Measurements from ENCODE around the gene NOTO.

NOTO gene

GRCh38 chr2:73257021-73257420 is 54.6 kb downstream of the NOTO start:
- H3K79me1 ChIP-seq (replicated peaks; ENCODE audit: low read length, poor library complexity, severe bottlenecking) = no peaks in the 10 kb centered on the region
- no peak overlapping the region for H3K4me2 ChIP-seq (ENCODE audit: low read length, poor library complexity, severe bottlenecking)
- H3K18ac ChIP-seq (ENCODE audit: low read depth in 1 of 2, low read length in 2 of 2) = no peak overlapping the region
- no peaks in the 10 kb centered on the region for H3K9me3 ChIP-seq (ENCODE audit: control insufficient read depth, low read length)
- H2BK5ac ChIP-seq (ENCODE audit: low read depth, low read length, poor library complexity, severe bottlenecking) = no peak overlapping the region
- no peak overlapping the region for H2BK15ac ChIP-seq (ENCODE audit: low read depth, poor library complexity, severe bottlenecking)
- 100% methylated on average over 2 of the region's 2 CpGs for WGBS
- H2AK5ac ChIP-seq (ENCODE audit: low read length, severe bottlenecking) = no peak overlapping the region
- no peak overlapping the region for H2BK120ac ChIP-seq (ENCODE audit: low read depth, low read length)
- no peak overlapping the region for H3K9ac ChIP-seq (ENCODE audit: low read length)
- no peak overlapping the region for H2BK12ac ChIP-seq (ENCODE audit: low read length in 2 of 2)
- no peak for DNase-seq
- H3K36me3 ChIP-seq (ENCODE audit: control insufficient read depth in 1 of 2, insufficient read depth in 2 of 2, low read depth in 1 of 2, low read length in 2 of 2) = peaks cover 33 to 58% of the 10 kb centered on the region in 2 experiments
- peaks cover 4% of the 10 kb centered on the region for H3K4me1 ChIP-seq (ENCODE audit: control insufficient read depth, insufficient read depth, low read depth, low read length)
- H3K4ac ChIP-seq (ENCODE audit: low read depth in 1 of 2, low read length in 2 of 2) = no peak overlapping the region
- no peak overlapping the region for H3K14ac ChIP-seq (ENCODE audit: low read length in 2 of 2)
- no peak overlapping the region for H3K23ac ChIP-seq (ENCODE audit: low read length in 2 of 2)
- H3K27ac ChIP-seq (ENCODE audit: low read length, poor library complexity, severe bottlenecking) = no peak overlapping the region
- H2AFZ ChIP-seq (ENCODE audit: low read depth, low read length) = no peak overlapping the region
- no peak overlapping the region for H4K91ac ChIP-seq (ENCODE audit: low read length)
- no peak overlapping the region for H3K4me3 ChIP-seq (ENCODE audit: insufficient read depth in 1 of 2, low read depth in 1 of 2, low read length in 2 of 2)
- peaks cover 3 to 5% of the 10 kb centered on the region in 2 experiments for H3K27me3 ChIP-seq (ENCODE audit: control insufficient read depth in 1 of 2, insufficient read depth in 1 of 2, low read length in 2 of 2)
- no peak overlapping the region for H4K8ac ChIP-seq (ENCODE audit: low read length)

GRCh38 chr2:73257425-73258125 is 55.2 kb downstream of the NOTO start:
- no peaks in the 10 kb centered on the region for H3K9me3 ChIP-seq (ENCODE audit: control insufficient read depth, low read length)
- H3K4ac ChIP-seq (ENCODE audit: low read depth in 1 of 2, low read length in 2 of 2) = no peak overlapping the region
- H3K27me3 ChIP-seq (ENCODE audit: control insufficient read depth in 1 of 2, insufficient read depth in 1 of 2, low read length in 2 of 2) = peaks cover 3 to 5% of the 10 kb centered on the region in 2 experiments
- no peak overlapping the region for H2BK5ac ChIP-seq (ENCODE audit: low read depth, low read length, poor library complexity, severe bottlenecking)
- peaks cover 4% of the 10 kb centered on the region for H3K4me1 ChIP-seq (ENCODE audit: control insufficient read depth, insufficient read depth, low read depth, low read length)
- no peak for DNase-seq
- no peak overlapping the region for H3K18ac ChIP-seq (ENCODE audit: low read depth in 1 of 2, low read length in 2 of 2)
- H2BK12ac ChIP-seq (ENCODE audit: low read length in 2 of 2) = no peak overlapping the region
- H4K8ac ChIP-seq (ENCODE audit: low read length) = no peak overlapping the region
- H3K36me3 ChIP-seq (ENCODE audit: control insufficient read depth in 1 of 2, insufficient read depth in 2 of 2, low read depth in 1 of 2, low read length in 2 of 2) = peaks cover 29 to 53% of the 10 kb centered on the region in 2 experiments
- H4K91ac ChIP-seq (ENCODE audit: low read length) = no peak overlapping the region
- H3K4me2 ChIP-seq (ENCODE audit: low read length, poor library complexity, severe bottlenecking) = no peak overlapping the region
- H3K27ac ChIP-seq (ENCODE audit: low read length, poor library complexity, severe bottlenecking) = no peak overlapping the region
- H2AFZ ChIP-seq (ENCODE audit: low read depth, low read length) = no peak overlapping the region
- no peak overlapping the region for H2BK120ac ChIP-seq (ENCODE audit: low read depth, low read length)
- no peaks in the 10 kb centered on the region for H3K79me1 ChIP-seq (replicated peaks; ENCODE audit: low read length, poor library complexity, severe bottlenecking)
- no peak overlapping the region for H3K23ac ChIP-seq (ENCODE audit: low read length in 2 of 2)
- 93% methylated on average over 10 of the region's 10 CpGs for WGBS
- H2BK15ac ChIP-seq (ENCODE audit: low read depth, poor library complexity, severe bottlenecking) = no peak overlapping the region
- no peak overlapping the region for H2AK5ac ChIP-seq (ENCODE audit: low read length, severe bottlenecking)
- no peak overlapping the region for H3K4me3 ChIP-seq (ENCODE audit: insufficient read depth in 1 of 2, low read depth in 1 of 2, low read length in 2 of 2)
- H3K9ac ChIP-seq (ENCODE audit: low read length) = no peak overlapping the region
- no peak overlapping the region for H3K14ac ChIP-seq (ENCODE audit: low read length in 2 of 2)

- H3K27me3 ChIP-seq (ENCODE audit: control insufficient read depth in 1 of 2, insufficient read depth in 1 of 2, low read length in 2 of 2) = peaks cover 3 to 5% of the 10 kb centered on the region in 2 experiments
- no peak overlapping the region for H2AFZ ChIP-seq (ENCODE audit: low read depth, low read length)
- H2BK120ac ChIP-seq (ENCODE audit: low read depth, low read length) = no peak overlapping the region
- no peak overlapping the region for H2AK5ac ChIP-seq (ENCODE audit: low read length, severe bottlenecking)
- H3K9ac ChIP-seq (ENCODE audit: low read length) = no peak overlapping the region
- no peak overlapping the region for H3K4ac ChIP-seq (ENCODE audit: low read depth in 1 of 2, low read length in 2 of 2)
- no peak overlapping the region for H2BK15ac ChIP-seq (ENCODE audit: low read depth, poor library complexity, severe bottlenecking)
- 96% methylated on average over 6 of the region's 8 CpGs for WGBS
- H3K18ac ChIP-seq (ENCODE audit: low read depth in 1 of 2, low read length in 2 of 2) = no peak overlapping the region
- H2BK12ac ChIP-seq (ENCODE audit: low read length in 2 of 2) = no peak overlapping the region
- no peak overlapping the region for H3K4me2 ChIP-seq (ENCODE audit: low read length, poor library complexity, severe bottlenecking)
- no peak overlapping the region for H3K27ac ChIP-seq (ENCODE audit: low read length, poor library complexity, severe bottlenecking)
- no peak overlapping the region for H3K23ac ChIP-seq (ENCODE audit: low read length in 2 of 2)
- no peak overlapping the region for H4K91ac ChIP-seq (ENCODE audit: low read length)
- no peaks in the 10 kb centered on the region for H3K79me1 ChIP-seq (replicated peaks; ENCODE audit: low read length, poor library complexity, severe bottlenecking)
- H3K9me3 ChIP-seq (ENCODE audit: control insufficient read depth, low read length) = no peaks in the 10 kb centered on the region
- H4K8ac ChIP-seq (ENCODE audit: low read length) = no peak overlapping the region
- peaks cover 21 to 50% of the 10 kb centered on the region in 2 experiments for H3K36me3 ChIP-seq (ENCODE audit: control insufficient read depth in 1 of 2, insufficient read depth in 2 of 2, low read depth in 1 of 2, low read length in 2 of 2)
- no peak overlapping the region for H3K14ac ChIP-seq (ENCODE audit: low read length in 2 of 2)
- H3K4me3 ChIP-seq (ENCODE audit: insufficient read depth in 1 of 2, low read depth in 1 of 2, low read length in 2 of 2) = no peak overlapping the region
- H3K4me1 ChIP-seq (ENCODE audit: control insufficient read depth, insufficient read depth, low read depth, low read length) = peaks cover 4% of the 10 kb centered on the region
- H2BK5ac ChIP-seq (ENCODE audit: low read depth, low read length, poor library complexity, severe bottlenecking) = no peak overlapping the region
- DNase-seq = no peak
These were observed 56.0 kb downstream of the NOTO start for GRCh38 chr2:73258186-73258912.

GRCh38 chr2:73258913-73259215 is 56.5 kb downstream of the NOTO start:
- no peak overlapping the region for H4K8ac ChIP-seq (ENCODE audit: low read length)
- no peak overlapping the region for H2BK120ac ChIP-seq (ENCODE audit: low read depth, low read length)
- H3K4me2 ChIP-seq (ENCODE audit: low read length, poor library complexity, severe bottlenecking) = no peak overlapping the region
- no peak overlapping the region for H2BK15ac ChIP-seq (ENCODE audit: low read depth, poor library complexity, severe bottlenecking)
- 95% methylated on average over 9 of the region's 9 CpGs for WGBS
- H3K14ac ChIP-seq (ENCODE audit: low read length in 2 of 2) = no peak overlapping the region
- peaks cover 4% of the 10 kb centered on the region for H3K4me1 ChIP-seq (ENCODE audit: control insufficient read depth, insufficient read depth, low read depth, low read length)
- no peak overlapping the region for H3K18ac ChIP-seq (ENCODE audit: low read depth in 1 of 2, low read length in 2 of 2)
- no peak overlapping the region for H3K4ac ChIP-seq (ENCODE audit: low read depth in 1 of 2, low read length in 2 of 2)
- H2BK5ac ChIP-seq (ENCODE audit: low read depth, low read length, poor library complexity, severe bottlenecking) = no peak overlapping the region
- H3K36me3 ChIP-seq (ENCODE audit: control insufficient read depth in 1 of 2, insufficient read depth in 2 of 2, low read depth in 1 of 2, low read length in 2 of 2) = peaks cover 16 to 51% of the 10 kb centered on the region in 2 experiments
- no peak overlapping the region for H2AK5ac ChIP-seq (ENCODE audit: low read length, severe bottlenecking)
- H2BK12ac ChIP-seq (ENCODE audit: low read length in 2 of 2) = no peak overlapping the region
- no peak overlapping the region for H3K9ac ChIP-seq (ENCODE audit: low read length)
- DNase-seq = no peak
- H3K27ac ChIP-seq (ENCODE audit: low read length, poor library complexity, severe bottlenecking) = no peak overlapping the region
- H3K4me3 ChIP-seq (ENCODE audit: insufficient read depth in 1 of 2, low read depth in 1 of 2, low read length in 2 of 2) = no peak overlapping the region
- H3K27me3 ChIP-seq (ENCODE audit: control insufficient read depth in 1 of 2, insufficient read depth in 1 of 2, low read length in 2 of 2) = peaks cover 3 to 5% of the 10 kb centered on the region in 2 experiments
- H3K9me3 ChIP-seq (ENCODE audit: control insufficient read depth, low read length) = no peaks in the 10 kb centered on the region
- H2AFZ ChIP-seq (ENCODE audit: low read depth, low read length) = no peak overlapping the region
- H3K79me1 ChIP-seq (replicated peaks; ENCODE audit: low read length, poor library complexity, severe bottlenecking) = no peaks in the 10 kb centered on the region
- peak overlapping the region in 1 of 2 experiments; percentile 5 for H3K23ac ChIP-seq (ENCODE audit: low read length in 2 of 2)
- no peak overlapping the region for H4K91ac ChIP-seq (ENCODE audit: low read length)
